ENCODE results near the gene GALNTL6. TPM values are rescaled to one million over a fixed set of nuclear protein-coding genes. Genes with fewer than 3 reads are reported as not detected.

The GALNTL6 gene
- total and polyA plus RNA-seq, 9 of the 15 experiments (the other 6 are each of a cell fraction or from before 2014, with no cell fraction given) = 0.18 to 0.50 (median 0.29) TPM

DNA sequence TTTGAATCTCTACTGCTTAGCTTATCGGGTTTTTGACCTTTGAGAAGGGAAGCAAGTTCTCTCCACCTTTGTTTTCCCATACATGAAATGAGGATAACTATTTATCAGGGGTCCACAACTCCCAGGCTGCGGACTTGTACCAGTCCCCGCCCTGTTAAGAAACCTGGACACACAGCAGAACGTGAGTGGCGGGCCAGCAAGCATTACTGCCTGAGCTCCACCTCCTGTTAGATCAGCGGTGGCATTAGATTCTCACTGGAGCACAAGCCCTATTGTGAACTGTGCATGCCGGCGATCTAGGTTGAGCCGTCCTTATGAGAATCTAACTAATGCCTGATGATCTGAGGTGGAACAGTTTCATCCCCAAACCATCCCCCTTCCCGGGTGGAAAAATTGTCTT lies 579.5 kb downstream of the GALNTL6 start:
- Histone ChIP-seq H3K36me3 (ENCODE audit: control insufficient read depth, insufficient read depth, low read length) (no peaks in the 10 kb centered on the region), H3K79me2 (ENCODE audit: control insufficient read depth, insufficient read depth, low read length) (no peaks in the 10 kb centered on the region), H3K9me3 (replicated peaks; ENCODE audit: control insufficient read depth, insufficient read depth, low read depth, low read length) (no peaks in the 10 kb centered on the region), H3K4me3 (no peak overlapping the region), H3K27ac (ENCODE audit: extremely low read depth, low read depth, low read length) (no peak overlapping the region), H4K20me1 (replicated peaks; ENCODE audit: control insufficient read depth, insufficient read depth, low read length) (no peaks in the 10 kb centered on the region), H3K4me1 (replicated peaks in 1 of 2; ENCODE audit: control insufficient read depth in 2 of 2, insufficient read depth in 2 of 2, low read length in 2 of 2) (no peaks in the 10 kb centered on the region), H3K9me1 (ENCODE audit: control insufficient read depth, insufficient read depth, low read length) (no peaks in the 10 kb centered on the region), H3K4me2 (ENCODE audit: insufficient read depth, low read length) (no peak overlapping the region), H2AFZ (ENCODE audit: low read depth, low read length) (no peak overlapping the region), H3K9ac (ENCODE audit: insufficient read depth in 1 of 2, low read depth in 2 of 2, low read length in 2 of 2) (no peak overlapping the region), H3K27me3 (ENCODE audit: control insufficient read depth in 2 of 2, insufficient read depth in 2 of 2, low read length in 2 of 2) (no peaks in the 10 kb centered on the region)
- intact Hi-C loops (cut with micrococcal nuclease) = no loop called here
- no peak for TF ChIP-seq TSHZ1 (CRISPR knock-in tag; IDR thresholded peaks at IDR 0.05)
- ChIA-PET POLR2A (no interaction called here), CTCF (ENCODE audit: low intra/inter-chr PET ratio) (no interaction called here)
- ATAC-seq = no peak
- no peak for DNase-seq (ENCODE audit: extremely low read depth in 1 of 4, low spot score in 3 of 4)
- in situ Hi-C loops (cut with MboI) = no loop called here
- BruUV-seq (replicated peaks) = no TSS peak
- FAIRE-seq = no peak
- 2% methylated on average over 10 of the region's 10 CpGs for WGBS (ENCODE audit: insufficient coverage, low coverage, missing lambda C conversion rate)

- Histone ChIP-seq H3K9me3 (replicated peaks; ENCODE audit: control insufficient read depth, insufficient read depth, low read depth, low read length) (no peaks in the 10 kb centered on the region), H3K4me3 (no peak overlapping the region), H3K27ac (ENCODE audit: extremely low read depth, low read depth, low read length) (no peak overlapping the region), H3K27me3 (ENCODE audit: control insufficient read depth in 2 of 2, insufficient read depth in 2 of 2, low read length in 2 of 2) (no peaks in the 10 kb centered on the region), H3K9ac (ENCODE audit: insufficient read depth in 1 of 2, low read depth in 2 of 2, low read length in 2 of 2) (no peak overlapping the region), H3K4me1 (replicated peaks in 1 of 2; ENCODE audit: control insufficient read depth in 2 of 2, insufficient read depth in 2 of 2, low read length in 2 of 2) (no peaks in the 10 kb centered on the region), H4K20me1 (replicated peaks; ENCODE audit: control insufficient read depth, insufficient read depth, low read length) (no peaks in the 10 kb centered on the region), H3K4me2 (ENCODE audit: insufficient read depth, low read length) (no peak overlapping the region), H3K36me3 (ENCODE audit: control insufficient read depth, insufficient read depth, low read length) (no peaks in the 10 kb centered on the region), H3K79me2 (ENCODE audit: control insufficient read depth, insufficient read depth, low read length) (no peaks in the 10 kb centered on the region), H3K9me1 (ENCODE audit: control insufficient read depth, insufficient read depth, low read length) (no peaks in the 10 kb centered on the region), H2AFZ (ENCODE audit: low read depth, low read length) (no peak overlapping the region)
- ATAC-seq (no peak), DNase-seq (ENCODE audit: extremely low read depth in 1 of 4, low spot score in 3 of 4) (no peak), FAIRE-seq (no peak)
- no TSS peak for BruUV-seq (replicated peaks)
- intact Hi-C loops (cut with micrococcal nuclease) = no loop called here
- ChIA-PET POLR2A (no interaction called here), CTCF (ENCODE audit: low intra/inter-chr PET ratio) (no interaction called here)
- WGBS (ENCODE audit: insufficient coverage, low coverage, missing lambda C conversion rate) = 4% methylated on average over 3 of the region's 3 CpGs
- in situ Hi-C loops (cut with MboI) = no loop called here
- TF ChIP-seq BRF2 (IDR thresholded peaks at IDR 0.05; ENCODE audit: borderline replicate concordance, insufficient read depth, insufficient read length) = no peak
- TF ChIP-seq PKNOX1 (IDR thresholded peaks at IDR 0.05) = no peak
- TF ChIP-seq MBD2 (IDR thresholded peaks at IDR 0.05; ENCODE audit: borderline replicate concordance, low read depth) = no peak
These were observed 580.0 kb downstream of the GALNTL6 start for GRCh38 chr4:172393220-172393619.

All from K562 (cell line).